Naive B cell (primary cell): Measurements from ENCODE around the gene CYP4F8. TPM values are rescaled to one million over a fixed set of nuclear protein-coding genes. Genes with fewer than 3 reads are reported as not detected.
A peak's percentile ranks its signal among the peaks of the same experiment; 100 is the strongest.
"Not testable (repeated sequence)": the region's sequence is repeated elsewhere in the genome, so short reads cannot be mapped to it uniquely, and the experiment has no call there.

ENCODE experiments used
- ATAC-seq, 2 donors: fragments of 150-1000 bp; cut with Tn5 transposase; 2 replicates each; pipeline ENCODE4 v1.10.0; 2021; ENCODE audit warnings: low read depth in 2 of 2, mild to moderate bottlenecking in 2 of 2, moderate library complexity in 2 of 2
- DNase-seq: peaks from one replicate; pipeline ENCODE4 v3.0.0; 2022
- H3K27ac Mint-ChIP-seq, 6 donors: one replicate each; pipeline ENCODE4 v1.8.0; 2020 to 2022; ENCODE audit warnings: mild to moderate bottlenecking in 6 of 6, mixed read lengths in 6 of 6, moderate library complexity in 5 of 6, inconsistent platforms in 2 of 6
- H3K27me3 Mint-ChIP-seq, 3 donors: one replicate each; pipeline ENCODE4 v1.8.0; 2021 to 2022; ENCODE audit warnings: mixed read lengths in 3 of 3, mild to moderate bottlenecking in 1 of 3
- H3K36me3 Mint-ChIP-seq, 2 donors: one replicate each; pipeline ENCODE4 v1.8.0; 2020 to 2022; ENCODE audit warnings: mixed read lengths in 2 of 2, inconsistent platforms in 1 of 2, mild to moderate bottlenecking in 1 of 2
- H3K4me1 Mint-ChIP-seq, 3 donors: one replicate each; pipeline ENCODE4 v1.8.0; 2020 to 2022; ENCODE audit warnings: mixed read lengths in 3 of 3, inconsistent platforms in 1 of 3, mild to moderate bottlenecking in 1 of 3, moderate library complexity in 1 of 3
- H3K4me3 Mint-ChIP-seq, 8 donors: one replicate each; pipeline ENCODE4 v1.8.0; 2020 to 2022; ENCODE audit warnings: mild to moderate bottlenecking in 8 of 8, mixed read lengths in 8 of 8, moderate library complexity in 8 of 8, inconsistent platforms in 2 of 8
- H3K9me3 Mint-ChIP-seq, 7 donors: one replicate each; pipeline ENCODE4 v1.8.0; 2020 to 2022; ENCODE audit warnings: mixed read lengths in 7 of 7, mild to moderate bottlenecking in 5 of 7, inconsistent platforms in 2 of 7, moderate library complexity in 1 of 7
- polyA plus RNA-seq, 6 donors: library from polyadenylated mRNA; unstranded; fragments of 300-500 nt; fragmentation: Illumina TruSeq; gene quantifications; one replicate each; pipeline ENCODE4 v1.2.3, GENCODE V29; 2021; ENCODE audit warnings: low read depth in 6 of 6

CYP4F8 gene
- polyA plus RNA-seq, 6 donors from 2014 or later, result not detected

GRCh38 chr19:15641901-15642491 is 27.0 kb downstream of the CYP4F8 start:
- no peak for DNase-seq

DNA sequence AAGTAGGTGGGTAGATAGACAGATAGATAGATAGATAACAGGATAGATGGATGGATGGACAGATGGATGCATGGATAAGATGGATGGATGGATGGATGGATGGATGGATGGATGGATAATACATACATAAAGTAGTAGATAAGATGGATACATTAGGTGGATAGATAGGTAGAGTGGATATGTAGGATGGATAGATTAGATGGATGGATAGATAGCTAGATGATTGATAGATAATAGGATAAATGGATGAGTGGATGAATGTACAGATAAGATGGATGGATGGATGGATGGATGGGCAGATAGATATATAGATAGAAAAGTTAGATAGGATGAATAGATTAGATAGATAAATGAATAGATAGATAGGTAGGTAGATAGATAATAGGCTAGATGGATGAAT is 27.8 kb downstream of the CYP4F8 start:
- H3K4me1 Mint-ChIP-seq, result peaks cover 5 to 6% (median 6%) of the 10 kb centered on the region in 3 donors
- ATAC-seq (no peak), DNase-seq (no peak)
- no peaks in the 10 kb centered on the region for H3K36me3 Mint-ChIP-seq
- no peak overlapping the region for H3K27ac Mint-ChIP-seq
- H3K4me3 Mint-ChIP-seq, result no peak overlapping the region
- peaks cover 26 to 45% (median 31%) of the 10 kb centered on the region in 3 donors for H3K27me3 Mint-ChIP-seq
- H3K9me3 Mint-ChIP-seq, result peaks cover 0 to 6% (median 2%) of the 10 kb centered on the region in 7 donors

More at GRCh38 chr19:15641901-15642491, 27.0 kb downstream of the CYP4F8 start:
- H3K36me3 Mint-ChIP-seq, result no peaks in the 10 kb centered on the region
- H3K4me3 Mint-ChIP-seq, result no peak overlapping the region
- no peak overlapping the region for H3K27ac Mint-ChIP-seq
- peaks cover 26 to 51% (median 36%) of the 10 kb centered on the region in 3 donors for H3K27me3 Mint-ChIP-seq
- peaks cover 5 to 6% (median 6%) of the 10 kb centered on the region in 3 donors for H3K4me1 Mint-ChIP-seq
- peaks cover 0 to 6% (median 2%) of the 10 kb centered on the region in 7 donors for H3K9me3 Mint-ChIP-seq
- peak in 1 of 2 donors; percentile 73 for ATAC-seq

GRCh38 chr19:15643387-15643786 is 28.4 kb downstream of the CYP4F8 start:
- H3K27ac Mint-ChIP-seq, result no peak overlapping the region
- no peak overlapping the region for H3K4me3 Mint-ChIP-seq
- H3K27me3 Mint-ChIP-seq, result peaks cover 26 to 43% (median 29%) of the 10 kb centered on the region in 3 donors
- DNase-seq (no peak), ATAC-seq (no peak)
- H3K4me1 Mint-ChIP-seq, result peaks cover 5 to 6% (median 6%) of the 10 kb centered on the region in 3 donors
- peaks cover 0 to 6% (median 2%) of the 10 kb centered on the region in 7 donors for H3K9me3 Mint-ChIP-seq
- H3K36me3 Mint-ChIP-seq, result no peaks in the 10 kb centered on the region

DNA sequence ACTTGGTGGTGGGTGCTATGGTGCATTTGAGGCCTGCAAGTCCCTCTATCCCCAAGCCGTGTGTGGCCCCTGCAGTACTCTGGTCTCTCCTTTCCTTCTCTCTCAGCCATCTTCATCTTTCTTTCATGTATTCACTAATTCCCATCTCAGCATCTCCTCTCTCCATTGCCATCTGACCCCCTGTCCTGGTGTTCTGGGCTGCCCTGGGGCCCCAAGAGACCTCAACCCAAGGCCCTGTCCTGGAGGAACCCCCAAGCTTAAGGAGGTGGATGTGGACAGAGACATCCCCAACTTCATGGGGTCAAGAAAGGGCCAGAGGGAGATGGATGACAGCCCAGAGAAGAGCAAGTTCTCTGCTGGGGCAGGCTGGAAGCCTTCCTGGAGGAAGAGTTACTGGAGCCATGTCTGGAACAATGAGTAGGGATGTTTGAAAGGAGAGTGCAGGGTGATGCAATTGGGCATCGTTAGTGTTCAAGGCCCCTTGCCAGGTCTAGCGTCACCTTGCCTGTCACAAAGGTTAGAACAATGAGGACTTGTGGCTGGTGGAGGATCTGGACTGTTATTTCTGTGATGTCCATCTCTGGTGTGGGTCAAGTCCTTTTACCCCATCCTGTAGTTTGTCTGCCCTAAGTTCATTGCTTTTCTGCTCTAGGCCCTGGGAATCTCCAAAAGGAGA is 29.2 kb downstream of the CYP4F8 start:
- H3K4me1 Mint-ChIP-seq, result peaks cover 5 to 6% (median 6%) of the 10 kb centered on the region in 3 donors
- no peaks in the 10 kb centered on the region for H3K36me3 Mint-ChIP-seq
- no peak overlapping the region for H3K27ac Mint-ChIP-seq
- no peak for ATAC-seq
- no peak overlapping the region for H3K4me3 Mint-ChIP-seq
- DNase-seq, result no peak
- peaks cover 0 to 6% (median 2%) of the 10 kb centered on the region in 7 donors for H3K9me3 Mint-ChIP-seq
- peaks cover 25 to 42% (median 28%) of the 10 kb centered on the region in 3 donors for H3K27me3 Mint-ChIP-seq

DNA sequence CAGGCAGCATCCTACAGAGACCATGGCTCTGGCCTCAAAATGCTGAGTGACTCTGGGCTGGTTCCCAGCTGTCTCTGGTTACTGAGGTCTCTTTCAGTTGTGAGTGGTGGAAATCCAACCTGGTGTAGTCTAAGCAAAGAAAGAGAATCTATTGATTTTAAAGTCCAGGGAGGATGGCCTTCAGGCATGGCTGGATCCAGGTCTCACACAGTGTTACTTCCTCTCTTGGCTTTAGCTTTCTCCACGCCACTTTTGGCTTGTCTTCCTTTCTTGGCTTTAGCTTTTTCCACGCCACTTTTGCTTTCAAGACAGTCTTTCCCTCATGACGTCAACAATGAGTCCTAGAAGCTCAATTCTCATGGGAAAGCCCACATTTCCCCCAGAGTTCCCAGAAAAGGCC is 29.8 kb downstream of the CYP4F8 start:
- no peak overlapping the region for H3K27ac Mint-ChIP-seq
- ATAC-seq, result no peak

GRCh38 chr19:15649526-15649925 is 34.5 kb downstream of the CYP4F8 start:
- H3K27ac Mint-ChIP-seq, result peak overlapping the region in 1 of 6 donors; percentile 77
- ATAC-seq (no peak), DNase-seq (no peak)
- H3K27me3 Mint-ChIP-seq, result peaks cover 26 to 63% (median 45%) of the 10 kb centered on the region in 3 donors
- no peak overlapping the region for H3K4me3 Mint-ChIP-seq
- no peaks in the 10 kb centered on the region for H3K4me1 Mint-ChIP-seq
- no peaks in the 10 kb centered on the region for H3K36me3 Mint-ChIP-seq
- H3K9me3 Mint-ChIP-seq, result peaks cover 0 to 6% (median 1%) of the 10 kb centered on the region in 7 donors

More for the DNA sequence above, 29.8 kb downstream of the CYP4F8 start:
- no peak for DNase-seq
- Mint-ChIP-seq H3K9me3 (peaks cover 0 to 6% (median 2%) of the 10 kb centered on the region in 7 donors), H3K36me3 (no peaks in the 10 kb centered on the region), H3K27me3 (peaks cover 19 to 43% (median 22%) of the 10 kb centered on the region in 3 donors), H3K4me1 (peaks cover 5 to 6% (median 6%) of the 10 kb centered on the region in 3 donors), H3K4me3 (no peak overlapping the region)

DNA sequence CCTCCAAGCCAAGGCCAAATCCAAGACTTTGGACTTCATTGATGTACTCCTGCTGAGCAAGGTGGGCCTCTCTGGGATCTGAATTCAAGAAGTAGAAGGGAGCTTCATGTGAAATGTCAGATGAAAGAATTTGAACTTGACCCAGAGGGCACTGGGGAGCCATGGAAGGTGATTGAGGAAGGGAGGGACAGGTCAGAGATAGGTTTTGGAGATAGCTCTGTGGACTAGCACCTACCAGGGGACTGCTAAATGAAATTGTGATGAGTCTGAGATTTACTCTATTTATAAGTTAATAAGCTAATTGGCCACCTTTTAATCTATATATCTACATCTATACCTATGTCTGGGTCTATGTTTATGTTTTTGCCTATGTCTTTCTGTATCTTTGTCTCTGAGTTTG is 35.1 kb downstream of the CYP4F8 start:
- not testable (repeated sequence) for H3K27ac Mint-ChIP-seq, H3K4me1 Mint-ChIP-seq, DNase-seq, ATAC-seq, H3K36me3 Mint-ChIP-seq, H3K9me3 Mint-ChIP-seq, H3K4me3 Mint-ChIP-seq
- H3K27me3 Mint-ChIP-seq, result peaks cover 32 to 63% (median 51%) of the 10 kb centered on the region in 3 donors

DNA sequence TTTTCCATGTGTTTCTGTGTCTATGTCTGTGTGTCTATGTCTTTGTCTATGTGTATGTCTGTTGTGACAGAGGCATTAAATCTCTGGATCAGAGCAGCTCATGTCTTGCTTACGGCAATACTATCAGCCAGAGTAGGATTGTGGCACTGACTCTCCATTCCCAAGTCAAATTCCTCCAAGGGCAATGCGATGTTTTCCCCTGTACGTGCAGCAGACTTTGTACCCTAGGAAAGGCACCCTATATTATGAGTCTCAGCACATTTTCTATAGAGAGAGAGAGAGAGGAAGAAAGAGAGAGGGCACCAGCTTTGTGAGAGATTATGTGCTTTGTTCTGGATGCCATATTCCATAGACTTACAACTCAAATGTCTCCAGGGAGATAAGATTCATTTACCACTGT is 36.8 kb downstream of the CYP4F8 start:
- Mint-ChIP-seq H3K4me3 (no peak overlapping the region), H3K27ac (no peak overlapping the region), H3K36me3 (no peaks in the 10 kb centered on the region), H3K9me3 (peaks cover 0 to 2% (median 0%) of the 10 kb centered on the region in 7 donors), H3K4me1 (no peaks in the 10 kb centered on the region), H3K27me3 (peaks cover 39 to 63% (median 53%) of the 10 kb centered on the region in 3 donors)
- ATAC-seq (no peak), DNase-seq (no peak)

DNA sequence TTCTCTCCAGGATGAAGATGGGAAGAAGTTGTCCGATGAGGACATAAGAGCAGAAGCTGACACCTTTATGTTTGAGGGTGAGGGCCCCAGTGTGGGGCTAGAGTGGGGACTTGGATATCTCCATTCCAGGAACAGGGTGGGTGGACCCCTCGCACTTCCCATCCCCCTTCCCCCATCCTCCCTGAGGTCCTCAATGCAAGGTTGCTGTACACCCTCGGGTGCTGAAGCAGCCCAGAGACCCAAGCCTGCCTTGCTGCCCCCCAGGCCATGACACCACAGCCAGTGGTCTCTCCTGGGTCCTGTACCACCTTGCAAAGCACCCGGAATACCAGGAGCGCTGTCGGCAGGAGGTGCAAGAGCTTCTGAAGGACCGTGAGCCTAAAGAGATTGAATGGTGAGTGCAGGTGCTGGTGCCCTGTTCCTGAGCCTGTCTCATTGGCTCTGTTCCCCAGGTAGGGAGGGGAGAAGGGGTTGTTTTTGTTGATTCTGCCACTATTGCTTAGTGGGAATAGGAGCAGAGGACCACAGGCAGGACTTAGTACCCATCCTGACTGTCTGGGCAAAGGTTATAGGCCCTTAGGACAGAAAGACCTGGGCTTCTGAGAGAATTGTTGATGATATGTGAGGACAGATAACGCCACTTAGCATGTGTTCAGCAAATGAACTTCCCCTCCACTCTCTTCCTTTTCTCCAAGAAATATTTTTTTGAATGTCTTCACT is 37.7 kb downstream of the CYP4F8 start:
- Mint-ChIP-seq H3K36me3 (no peaks in the 10 kb centered on the region), H3K4me1 (no peaks in the 10 kb centered on the region), H3K4me3 (no peak overlapping the region), H3K27me3 (peaks cover 42 to 65% (median 59%) of the 10 kb centered on the region in 3 donors), H3K27ac (no peak overlapping the region), H3K9me3 (peaks cover 0 to 2% (median 0%) of the 10 kb centered on the region in 7 donors)
- DNase-seq, result no peak
- ATAC-seq, result no peak

DNA sequence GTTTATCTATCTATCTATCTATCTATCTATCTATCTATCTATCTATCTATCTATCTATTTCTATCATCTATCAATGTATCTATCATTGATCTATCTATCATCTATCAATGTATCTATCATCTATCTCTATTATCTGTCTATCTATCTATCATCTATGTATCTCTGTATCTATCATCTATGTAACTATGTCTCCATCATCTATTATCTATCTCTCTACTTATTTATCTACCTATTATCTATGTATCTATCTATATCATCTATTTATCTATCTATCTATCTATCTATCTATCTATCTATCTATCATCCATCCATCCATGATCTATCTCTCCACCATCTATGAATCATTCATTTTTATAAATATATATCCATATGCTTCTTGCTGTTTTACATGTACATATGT is 41.4 kb downstream of the CYP4F8 start:
- no peak overlapping the region for H3K4me3 Mint-ChIP-seq
- H3K9me3 Mint-ChIP-seq, result peaks cover 0 to 5% (median 3%) of the 10 kb centered on the region in 7 donors
- H3K4me1 Mint-ChIP-seq, result no peaks in the 10 kb centered on the region
- H3K27ac Mint-ChIP-seq, result no peak overlapping the region
- H3K36me3 Mint-ChIP-seq, result peaks cover 0 to 3% of the 10 kb centered on the region in 2 donors
- ATAC-seq (no peak), DNase-seq (no peak)
- H3K27me3 Mint-ChIP-seq, result peaks cover 51 to 63% (median 55%) of the 10 kb centered on the region in 3 donors

- Mint-ChIP-seq H3K4me1 (no peaks in the 10 kb centered on the region), H3K36me3 (peaks cover 0 to 4% of the 10 kb centered on the region in 2 donors), H3K9me3 (peaks cover 0 to 11% (median 3%) of the 10 kb centered on the region in 7 donors), H3K27me3 (peaks cover 23 to 50% (median 39%) of the 10 kb centered on the region in 3 donors), H3K4me3 (no peak overlapping the region), H3K27ac (no peak overlapping the region)
- ATAC-seq (no peak), DNase-seq (no peak)
Measured at GRCh38 chr19:15663247-15663646, 48.2 kb downstream of the CYP4F8 start.

GRCh38 chr19:15666186-15666585 is 51.2 kb downstream of the CYP4F8 start:
- H3K27me3 Mint-ChIP-seq, result peaks cover 18 to 39% (median 37%) of the 10 kb centered on the region in 3 donors
- no peak overlapping the region for H3K4me3 Mint-ChIP-seq
- ATAC-seq (no peak), DNase-seq (no peak)
- H3K27ac Mint-ChIP-seq, result no peak overlapping the region
- peaks cover 0 to 4% of the 10 kb centered on the region in 2 donors for H3K36me3 Mint-ChIP-seq
- H3K9me3 Mint-ChIP-seq, result peaks cover 0 to 8% (median 0%) of the 10 kb centered on the region in 7 donors
- no peaks in the 10 kb centered on the region for H3K4me1 Mint-ChIP-seq

DNA sequence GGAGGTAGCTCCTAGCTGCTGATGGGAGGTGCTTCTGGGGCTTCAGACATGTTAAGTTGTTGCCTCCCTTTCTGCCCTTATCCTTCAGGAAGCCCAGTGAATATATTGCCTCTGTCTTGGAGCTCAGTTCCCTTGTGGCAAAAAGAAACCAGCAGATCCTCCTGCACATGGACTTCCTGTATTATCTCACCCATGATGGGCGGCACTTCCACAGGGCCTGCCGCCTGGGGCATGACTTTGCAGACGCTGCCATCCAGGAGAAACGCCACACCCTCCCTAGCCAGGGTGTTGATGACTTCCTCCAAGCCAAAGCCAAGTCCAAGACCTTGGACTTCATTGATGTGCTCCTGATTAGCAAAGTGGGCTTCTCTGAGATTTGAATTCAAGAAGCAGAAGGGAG is 51.9 kb downstream of the CYP4F8 start:
- Mint-ChIP-seq H3K4me3 (no peak overlapping the region), H3K9me3 (peaks cover 0 to 8% (median 0%) of the 10 kb centered on the region in 7 donors), H3K36me3 (no peaks in the 10 kb centered on the region), H3K27ac (no peak overlapping the region), H3K27me3 (peaks cover 18 to 34% (median 30%) of the 10 kb centered on the region in 3 donors), H3K4me1 (no peaks in the 10 kb centered on the region)
- DNase-seq, result no peak
- ATAC-seq, result no peak
